SU-DHL-6 (cell line): ENCODE data around the gene ITPK1.

Source experiments
- EZH2phosphoT487 ChIP-seq: fragments of 200-600 bp; sonication (generic), shearing (Covaris generic); conservative IDR thresholded peaks from 2 replicates; pipeline ENCODE4 v1.6.1; 2018; ENCODE audit warnings: mild to moderate bottlenecking, antibody characterized with exemption, low read length, moderate library complexity, mixed read lengths
- TF ChIP-seq, protein P1 (sequence below): fragments of 200-600 bp; sonication (generic); IDR thresholded peaks from one replicate; pipeline ENCODE4 v1.5.1; 2017; ENCODE audit warnings: antibody characterized with exemption, mild to moderate bottlenecking, low read length, moderate library complexity; ENCODE audit not compliant: insufficient read depth, poor library complexity, severe bottlenecking

DNA sequence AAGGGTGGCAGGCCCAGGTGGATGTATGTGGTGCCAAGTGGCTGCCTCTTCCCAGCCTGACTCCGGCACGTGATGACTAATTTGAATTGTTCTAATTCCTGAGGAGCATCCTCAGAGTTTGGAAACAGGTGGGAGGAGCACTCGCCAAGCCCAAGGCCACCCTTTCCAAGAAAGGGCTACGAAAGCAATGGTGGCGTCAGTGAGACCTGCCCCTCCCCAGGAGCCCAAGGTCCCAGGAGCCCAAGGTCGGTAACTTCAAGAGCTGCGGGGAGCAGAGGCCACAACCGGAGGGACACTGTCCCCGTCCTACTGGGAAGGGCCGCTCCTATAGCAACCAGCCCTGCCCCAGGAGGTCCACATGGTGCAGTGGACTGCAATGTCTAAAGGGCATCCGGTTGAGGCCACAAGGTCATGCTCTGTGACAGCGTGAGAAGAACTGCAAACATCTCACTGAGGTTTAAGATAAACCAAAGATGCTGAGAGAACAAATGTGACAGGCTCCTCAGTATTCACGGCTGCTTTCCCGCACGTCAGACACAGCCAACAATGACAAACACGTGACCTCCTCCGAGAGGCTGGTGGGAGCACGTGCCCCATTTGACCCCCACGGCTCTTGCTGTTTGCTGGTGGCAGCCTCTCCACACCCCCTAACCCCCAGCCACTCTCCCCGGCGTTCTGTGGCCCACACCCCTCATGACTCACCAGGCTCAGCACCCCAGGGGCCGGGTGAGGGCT is 79.6 kb downstream of the ITPK1 start:
- TF ChIP-seq, protein P1, sequence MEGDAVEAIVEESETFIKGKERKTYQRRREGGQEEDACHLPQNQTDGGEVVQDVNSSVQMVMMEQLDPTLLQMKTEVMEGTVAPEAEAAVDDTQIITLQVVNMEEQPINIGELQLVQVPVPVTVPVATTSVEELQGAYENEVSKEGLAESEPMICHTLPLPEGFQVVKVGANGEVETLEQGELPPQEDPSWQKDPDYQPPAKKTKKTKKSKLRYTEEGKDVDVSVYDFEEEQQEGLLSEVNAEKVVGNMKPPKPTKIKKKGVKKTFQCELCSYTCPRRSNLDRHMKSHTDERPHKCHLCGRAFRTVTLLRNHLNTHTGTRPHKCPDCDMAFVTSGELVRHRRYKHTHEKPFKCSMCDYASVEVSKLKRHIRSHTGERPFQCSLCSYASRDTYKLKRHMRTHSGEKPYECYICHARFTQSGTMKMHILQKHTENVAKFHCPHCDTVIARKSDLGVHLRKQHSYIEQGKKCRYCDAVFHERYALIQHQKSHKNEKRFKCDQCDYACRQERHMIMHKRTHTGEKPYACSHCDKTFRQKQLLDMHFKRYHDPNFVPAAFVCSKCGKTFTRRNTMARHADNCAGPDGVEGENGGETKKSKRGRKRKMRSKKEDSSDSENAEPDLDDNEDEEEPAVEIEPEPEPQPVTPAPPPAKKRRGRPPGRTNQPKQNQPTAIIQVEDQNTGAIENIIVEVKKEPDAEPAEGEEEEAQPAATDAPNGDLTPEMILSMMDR, result no peak
- no peak for TF ChIP-seq EZH2phosphoT487
